Erythroblast (primary cell): ENCODE measurements around the gene PSORS1C2.
"Not testable (repeated sequence)": the region's sequence is repeated elsewhere in the genome, so short reads cannot be mapped to it uniquely, and the experiment has no call there.

ENCODE experiments used
- DNase-seq, 2 experiments: peaks; one replicate each; lab custom pipeline; 2025; lab: John Stamatoyannopoulos, UW
- GATA1 ChIP-seq: IDR thresholded peaks from 2 replicates; pipeline ENCODE4 v1.6.1; 2011; ENCODE audit warnings: low read depth, mild to moderate bottlenecking, control low read depth, low read length, moderate library complexity
- POLR2A ChIP-seq: IDR thresholded peaks from 2 replicates; pipeline ENCODE4 v1.6.1; 2011; ENCODE audit warnings: mild to moderate bottlenecking, low read length

Gene PSORS1C2

GRCh38 chr6:31138982-31139381 is at the start of gene PSORS1C2:
PSORS1C2 (minus strand) TSS chr6:31139066; CDS start chr6:31139026, 40 bp downstream.
- no peak for DNase-seq
- TF ChIP-seq POLR2A, result no peak
- no peak for TF ChIP-seq GATA1

GRCh38 chr6:31187780-31188194 is 48.9 kb upstream of the PSORS1C2 start:
- no peak for DNase-seq
- TF ChIP-seq GATA1 (no peak), POLR2A (no peak)

- no peak for DNase-seq
- no peak for TF ChIP-seq GATA1
- no peak for TF ChIP-seq POLR2A
Measured at GRCh38 chr6:31186052-31186734, 47.3 kb upstream of the PSORS1C2 start.

GRCh38 chr6:31185695-31186051 is 46.8 kb upstream of the PSORS1C2 start:
- DNase-seq, result not testable (repeated sequence)

GRCh38 chr6:31183859-31184258 is 45.0 kb upstream of the PSORS1C2 start:
- not testable (repeated sequence) for DNase-seq

GRCh38 chr6:31183287-31183686 is 44.4 kb upstream of the PSORS1C2 start:
- DNase-seq, result not testable (repeated sequence)

GRCh38 chr6:31180500-31180899 is 41.6 kb upstream of the PSORS1C2 start:
- DNase-seq, result peak; percentile 23 to 34
- TF ChIP-seq GATA1 (no peak), POLR2A (no peak)

GRCh38 chr6:31179896-31180295 is 41.0 kb upstream of the PSORS1C2 start:
- no peak for DNase-seq
- no peak for TF ChIP-seq POLR2A
- TF ChIP-seq GATA1, result no peak

GRCh38 chr6:31179042-31179386 is 40.1 kb upstream of the PSORS1C2 start:
- TF ChIP-seq POLR2A (no peak), GATA1 (no peak)
- no peak for DNase-seq

- DNase-seq, result no peak
- no peak for TF ChIP-seq GATA1
- no peak for TF ChIP-seq POLR2A
Measured at GRCh38 chr6:31178143-31179041, 39.5 kb upstream of the PSORS1C2 start.

GRCh38 chr6:31175971-31176370 is 37.1 kb upstream of the PSORS1C2 start:
- no peak for DNase-seq
- no peak for TF ChIP-seq GATA1
- no peak for TF ChIP-seq POLR2A

- DNase-seq, result no peak
- TF ChIP-seq GATA1 (no peak), POLR2A (no peak)
Measured at GRCh38 chr6:31174378-31174777, 35.5 kb upstream of the PSORS1C2 start.

GRCh38 chr6:31173406-31173805 is 34.5 kb upstream of the PSORS1C2 start:
- TF ChIP-seq GATA1 (no peak), POLR2A (no peak)
- DNase-seq, result no peak

GRCh38 chr6:31172973-31173384 is 34.1 kb upstream of the PSORS1C2 start:
- DNase-seq, result no peak
- no peak for TF ChIP-seq POLR2A
